PC-3 (cell line): ENCODE measurements around the gene MYO3B.

ENCODE experiments used
- EZH2 ChIP-seq: fragments of 300-600 bp; sonication (generic); IDR thresholded peaks from one replicate; pipeline ENCODE4 v1.6.1; 2017; ENCODE audit warnings: antibody characterized with exemption, mild to moderate bottlenecking, low read length; ENCODE audit not compliant: unreplicated experiment
- EZH2phosphoT487 ChIP-seq: fragments of 300-600 bp; sonication (generic); IDR thresholded peaks from 2 replicates; pipeline ENCODE4 v1.6.1; 2018; ENCODE audit warnings: mild to moderate bottlenecking, antibody characterized with exemption, low read length, borderline replicate concordance
- TF ChIP-seq, protein P1 (sequence below): fragments of 300-600 bp; sonication (generic); conservative IDR thresholded peaks from 2 replicates; pipeline ENCODE4 v1.5.1; 2017; ENCODE audit warnings: antibody characterized with exemption, low read depth, mild to moderate bottlenecking, low read length

DNA sequence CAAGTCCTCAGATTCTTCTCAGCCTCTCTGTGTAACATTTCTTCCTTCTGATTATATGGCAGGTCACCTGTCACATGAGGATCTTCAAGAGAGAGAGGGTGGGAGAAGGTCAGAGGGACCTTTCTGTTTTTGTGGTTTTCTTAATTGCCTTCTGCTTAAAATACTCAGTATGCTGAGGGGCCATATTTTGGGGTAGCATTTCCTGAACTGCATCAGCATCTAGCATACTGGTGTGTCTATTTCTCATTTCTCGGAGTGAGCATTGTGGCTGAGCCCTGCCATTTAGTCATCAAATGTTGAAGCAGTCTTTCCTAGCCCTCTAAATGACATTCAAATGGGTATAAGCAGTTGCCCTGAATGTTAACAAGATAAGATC is 162.7 kb downstream of the MYO3B start:
- TF ChIP-seq, protein P1, sequence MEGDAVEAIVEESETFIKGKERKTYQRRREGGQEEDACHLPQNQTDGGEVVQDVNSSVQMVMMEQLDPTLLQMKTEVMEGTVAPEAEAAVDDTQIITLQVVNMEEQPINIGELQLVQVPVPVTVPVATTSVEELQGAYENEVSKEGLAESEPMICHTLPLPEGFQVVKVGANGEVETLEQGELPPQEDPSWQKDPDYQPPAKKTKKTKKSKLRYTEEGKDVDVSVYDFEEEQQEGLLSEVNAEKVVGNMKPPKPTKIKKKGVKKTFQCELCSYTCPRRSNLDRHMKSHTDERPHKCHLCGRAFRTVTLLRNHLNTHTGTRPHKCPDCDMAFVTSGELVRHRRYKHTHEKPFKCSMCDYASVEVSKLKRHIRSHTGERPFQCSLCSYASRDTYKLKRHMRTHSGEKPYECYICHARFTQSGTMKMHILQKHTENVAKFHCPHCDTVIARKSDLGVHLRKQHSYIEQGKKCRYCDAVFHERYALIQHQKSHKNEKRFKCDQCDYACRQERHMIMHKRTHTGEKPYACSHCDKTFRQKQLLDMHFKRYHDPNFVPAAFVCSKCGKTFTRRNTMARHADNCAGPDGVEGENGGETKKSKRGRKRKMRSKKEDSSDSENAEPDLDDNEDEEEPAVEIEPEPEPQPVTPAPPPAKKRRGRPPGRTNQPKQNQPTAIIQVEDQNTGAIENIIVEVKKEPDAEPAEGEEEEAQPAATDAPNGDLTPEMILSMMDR = no peak
- TF ChIP-seq EZH2phosphoT487 (no peak), EZH2 (no peak)
